KOPT-K1 (cell line): ENCODE results near the gene DPYSL3.

Experiments used
- H3K27ac ChIP-seq: fragments of 200-600 bp; sonication (generic); 2 replicates; pipeline ENCODE4 v1.5.1; 2016; ENCODE audit warnings: antibody characterized with exemption, mild to moderate bottlenecking, low read depth, low read length; ENCODE audit not compliant: poor library complexity, severe bottlenecking
- H3K36me3 ChIP-seq: fragments of 200-600 bp; sonication (generic); 2 replicates; pipeline ENCODE4 v1.5.1; 2017; ENCODE audit warnings: antibody characterized with exemption, mild to moderate bottlenecking, low read length, moderate library complexity; ENCODE audit not compliant: insufficient read depth
- H3K9me3 ChIP-seq: fragments of 200-600 bp; sonication (generic); 2 replicates; pipeline ENCODE4 v1.5.1; 2017; ENCODE audit warnings: antibody characterized with exemption, low read length, mild to moderate bottlenecking; ENCODE audit not compliant: insufficient read depth, poor library complexity, severe bottlenecking

DPYSL3 gene

DNA sequence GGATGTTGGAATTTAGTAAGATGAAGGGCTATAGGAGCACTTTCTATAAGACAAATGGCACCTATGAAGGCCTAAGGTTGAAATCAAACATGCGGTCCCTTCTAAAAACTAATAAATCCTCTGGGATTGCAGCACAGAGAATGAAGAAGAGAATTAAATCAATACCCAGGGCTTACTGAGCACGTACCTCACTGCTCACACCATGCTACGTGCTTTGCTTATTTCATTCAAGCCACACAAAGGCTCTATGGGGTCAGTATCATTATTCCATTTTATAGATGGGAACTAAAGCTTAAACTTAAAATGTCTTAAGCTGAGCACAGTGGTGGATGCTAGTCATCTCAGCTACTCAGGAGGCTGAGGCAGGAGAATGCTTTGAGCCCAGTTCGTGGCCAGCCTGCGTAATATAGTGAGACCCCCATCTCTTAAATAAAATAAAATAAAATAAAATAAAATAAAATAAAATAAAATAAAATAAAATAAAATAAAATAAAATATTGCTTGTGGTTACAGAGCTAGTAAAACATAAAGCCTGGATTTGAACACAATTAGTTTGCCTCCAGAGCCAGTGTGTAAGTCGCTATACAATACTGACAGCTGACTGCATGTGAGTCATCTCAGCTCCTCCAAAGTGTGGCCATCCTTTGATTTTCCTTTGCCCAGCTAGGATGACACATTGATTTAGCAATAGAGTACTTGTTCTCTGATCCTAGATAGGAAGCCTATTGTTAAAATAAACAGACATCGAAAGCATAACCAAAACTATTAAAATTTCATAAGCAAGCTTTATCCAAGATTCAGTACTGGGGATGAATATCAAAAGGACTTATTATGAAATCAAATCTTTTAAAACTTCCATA lies 20.9 kb upstream of the DPYSL3 start:
- Histone ChIP-seq H3K36me3 (no peaks in the 10 kb centered on the region), H3K27ac (no peak overlapping the region), H3K9me3 (no peaks in the 10 kb centered on the region)

DNA sequence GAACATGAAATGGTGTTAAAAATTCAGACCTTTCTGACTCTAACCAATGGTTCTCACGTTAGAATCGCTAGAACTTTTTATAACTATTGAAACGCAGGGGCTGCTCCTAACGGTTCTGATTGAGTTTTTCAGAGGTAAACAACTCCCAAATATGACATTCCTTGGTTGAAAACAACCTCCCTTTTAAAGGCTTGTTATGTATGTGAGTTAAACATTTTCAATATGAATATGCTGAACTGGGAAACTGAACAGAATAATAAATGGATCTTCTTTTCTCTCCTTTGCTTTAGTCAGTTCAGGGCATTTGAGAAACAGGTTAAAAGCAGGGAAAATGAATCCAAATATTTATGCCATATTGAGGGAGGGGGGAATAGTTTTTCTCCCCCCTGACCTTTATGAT lies 13.2 kb upstream of the DPYSL3 start:
- H3K27ac ChIP-seq: no peak overlapping the region
- no peaks in the 10 kb centered on the region for H3K36me3 ChIP-seq
- no peaks in the 10 kb centered on the region for H3K9me3 ChIP-seq

DNA sequence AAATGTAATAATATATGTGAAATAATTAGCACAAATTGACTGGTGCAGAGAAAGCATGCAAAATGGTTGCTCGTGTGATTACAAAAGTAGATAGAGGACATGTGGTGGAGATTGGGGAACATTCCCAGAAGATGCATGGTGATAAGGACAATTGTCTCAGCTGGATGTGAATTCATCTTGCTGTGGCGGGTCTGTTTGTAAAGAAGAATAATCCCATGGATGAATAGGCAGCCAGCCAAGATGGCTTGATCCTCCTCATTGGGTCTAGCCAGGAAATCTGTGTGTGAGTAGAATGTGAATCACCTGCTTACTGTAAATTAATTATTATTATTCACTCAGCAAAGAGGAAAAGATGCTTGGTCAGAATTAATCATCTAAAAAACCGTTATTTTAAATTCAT lies 12.6 kb upstream of the DPYSL3 start:
- H3K36me3 ChIP-seq: no peaks in the 10 kb centered on the region
- H3K9me3 ChIP-seq: no peaks in the 10 kb centered on the region
- no peak overlapping the region for H3K27ac ChIP-seq

DNA sequence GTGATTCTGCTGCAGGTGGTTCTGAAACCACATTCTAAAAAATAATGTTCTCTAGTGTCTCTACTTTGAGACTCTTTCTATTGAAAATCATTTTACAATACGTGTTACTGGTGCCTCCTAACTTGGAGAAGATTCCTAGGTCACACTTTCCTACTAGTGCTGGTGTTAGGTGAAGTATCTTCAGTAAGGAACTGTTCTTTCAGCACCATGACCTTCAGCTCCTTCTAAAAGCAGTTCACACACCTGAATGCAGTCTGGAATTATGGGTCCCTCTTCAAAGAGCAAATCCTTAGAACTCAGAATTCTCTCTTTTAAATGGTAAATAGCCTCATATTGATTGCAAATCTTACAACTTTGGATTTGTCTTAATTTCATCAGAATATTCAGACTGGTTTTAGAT lies 10.6 kb upstream of the DPYSL3 start:
- H3K27ac ChIP-seq: no peak overlapping the region
- no peaks in the 10 kb centered on the region for H3K36me3 ChIP-seq
- no peaks in the 10 kb centered on the region for H3K9me3 ChIP-seq

DNA sequence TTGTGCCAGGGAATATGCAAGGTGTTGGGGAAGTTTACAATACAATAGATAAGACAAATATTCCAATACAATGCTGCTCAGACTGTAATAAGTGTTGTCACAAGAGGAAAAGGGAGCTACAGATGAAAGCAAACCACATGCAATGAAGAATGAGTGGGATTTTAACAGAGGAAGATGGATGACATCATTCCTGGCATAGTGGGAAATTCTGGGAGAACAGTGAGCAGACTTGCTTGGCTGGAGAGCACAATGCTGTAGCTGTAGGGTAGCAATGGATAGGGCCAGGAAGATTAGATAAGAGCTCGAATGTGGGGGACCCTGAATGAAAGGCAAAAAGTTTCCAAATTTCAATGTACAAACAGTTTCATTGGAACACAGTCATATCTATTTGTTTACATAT lies 9.5 kb upstream of the DPYSL3 start:
- Histone ChIP-seq H3K9me3 (no peaks in the 10 kb centered on the region), H3K27ac (no peak overlapping the region), H3K36me3 (no peaks in the 10 kb centered on the region)

DNA sequence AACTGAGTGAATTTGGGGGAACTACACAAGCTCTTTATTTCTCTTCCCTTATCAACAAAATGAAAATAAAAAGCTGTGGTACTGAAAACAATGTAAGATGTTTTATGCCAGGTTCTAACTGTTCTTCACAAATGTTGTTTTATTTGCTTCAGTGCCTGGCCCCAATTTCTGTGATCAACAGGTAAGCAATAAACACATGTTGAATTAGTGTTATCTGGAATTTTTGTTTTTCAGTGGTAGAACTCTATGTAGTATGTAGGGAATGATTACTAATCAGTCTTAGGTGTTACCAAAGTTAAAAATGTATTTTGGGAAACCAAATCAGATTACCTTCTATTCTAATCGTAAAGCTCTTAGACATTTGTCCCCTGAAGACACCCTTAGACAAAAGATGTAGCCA lies 7.5 kb upstream of the DPYSL3 start:
- Histone ChIP-seq H3K36me3 (no peaks in the 10 kb centered on the region), H3K9me3 (no peaks in the 10 kb centered on the region), H3K27ac (no peak overlapping the region)

DNA sequence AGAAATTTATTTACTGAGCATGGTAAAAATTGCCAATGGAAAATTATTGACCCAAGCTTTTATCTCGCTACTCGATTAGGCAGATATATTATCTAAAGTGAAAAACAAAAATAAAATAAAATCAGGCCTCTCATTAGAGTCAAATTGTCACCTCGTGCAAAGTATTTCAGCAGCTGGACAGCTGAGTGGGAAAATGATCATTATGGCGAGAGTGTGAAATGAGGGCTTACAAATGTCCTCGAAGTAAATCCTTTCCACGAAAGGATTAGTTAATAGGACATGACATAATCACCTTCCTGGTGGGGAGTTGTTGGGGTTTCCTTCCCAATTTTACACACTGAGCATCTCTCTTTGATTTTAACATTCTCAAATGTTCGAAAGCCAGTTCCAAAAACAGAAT lies 5.4 kb upstream of the DPYSL3 start:
- no peaks in the 10 kb centered on the region for H3K9me3 ChIP-seq
- no peak overlapping the region for H3K27ac ChIP-seq
- no peaks in the 10 kb centered on the region for H3K36me3 ChIP-seq

DNA sequence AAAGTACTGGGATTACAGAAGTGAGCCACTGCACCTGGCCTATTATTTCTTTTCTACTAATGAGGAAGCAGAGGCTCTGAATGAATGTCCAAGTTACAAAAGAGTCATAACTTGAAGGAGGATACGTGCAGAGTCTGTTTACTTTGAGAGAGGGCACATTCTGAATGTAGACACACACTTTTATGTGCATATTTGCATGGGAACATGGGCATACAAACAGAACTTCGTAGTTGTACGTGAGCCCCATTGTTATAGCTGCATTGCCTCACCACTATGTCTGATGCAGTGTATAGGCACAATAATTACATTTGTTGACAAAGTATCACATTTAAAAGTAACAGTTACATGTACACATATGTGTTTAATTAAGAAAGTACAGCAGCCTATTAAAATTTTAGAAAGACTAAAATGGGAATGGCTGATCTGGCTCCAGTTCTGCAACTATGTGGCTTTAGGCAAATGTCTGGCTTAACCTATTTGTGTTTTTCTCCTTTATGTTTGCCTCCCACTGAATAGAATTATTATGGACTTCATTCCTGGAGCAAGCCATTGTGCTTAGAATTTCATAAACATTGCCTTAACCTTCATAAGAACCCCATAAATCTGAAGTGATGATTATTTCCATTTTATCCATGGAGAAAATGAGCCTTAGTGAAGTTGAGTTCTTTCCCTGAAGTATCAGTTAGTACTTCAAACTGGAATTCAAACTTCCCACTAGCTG lies 3.0 kb upstream of the DPYSL3 start:
- Histone ChIP-seq H3K36me3 (no peaks in the 10 kb centered on the region), H3K27ac (no peak overlapping the region), H3K9me3 (no peaks in the 10 kb centered on the region)

DNA sequence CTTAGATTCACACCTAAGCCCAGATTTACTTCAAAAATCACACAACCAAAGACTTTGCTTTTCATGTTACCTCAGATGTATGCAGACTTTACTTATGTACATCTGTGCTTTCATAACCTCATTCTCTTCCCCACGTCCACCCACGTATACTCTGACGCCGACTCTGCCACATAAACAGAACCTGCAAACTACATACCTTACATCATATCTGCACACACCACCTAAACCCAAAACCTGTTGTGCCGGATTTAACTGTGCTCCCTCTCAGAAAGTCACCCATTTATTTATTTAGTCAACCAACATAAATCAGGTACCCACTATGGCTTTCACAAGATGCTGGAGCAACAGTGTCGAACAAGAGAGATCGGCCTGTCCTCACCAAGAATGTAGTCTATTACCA lies 1.0 kb upstream of the DPYSL3 start:
- Histone ChIP-seq H3K36me3 (no peaks in the 10 kb centered on the region), H3K9me3 (no peaks in the 10 kb centered on the region), H3K27ac (no peak overlapping the region)

DNA sequence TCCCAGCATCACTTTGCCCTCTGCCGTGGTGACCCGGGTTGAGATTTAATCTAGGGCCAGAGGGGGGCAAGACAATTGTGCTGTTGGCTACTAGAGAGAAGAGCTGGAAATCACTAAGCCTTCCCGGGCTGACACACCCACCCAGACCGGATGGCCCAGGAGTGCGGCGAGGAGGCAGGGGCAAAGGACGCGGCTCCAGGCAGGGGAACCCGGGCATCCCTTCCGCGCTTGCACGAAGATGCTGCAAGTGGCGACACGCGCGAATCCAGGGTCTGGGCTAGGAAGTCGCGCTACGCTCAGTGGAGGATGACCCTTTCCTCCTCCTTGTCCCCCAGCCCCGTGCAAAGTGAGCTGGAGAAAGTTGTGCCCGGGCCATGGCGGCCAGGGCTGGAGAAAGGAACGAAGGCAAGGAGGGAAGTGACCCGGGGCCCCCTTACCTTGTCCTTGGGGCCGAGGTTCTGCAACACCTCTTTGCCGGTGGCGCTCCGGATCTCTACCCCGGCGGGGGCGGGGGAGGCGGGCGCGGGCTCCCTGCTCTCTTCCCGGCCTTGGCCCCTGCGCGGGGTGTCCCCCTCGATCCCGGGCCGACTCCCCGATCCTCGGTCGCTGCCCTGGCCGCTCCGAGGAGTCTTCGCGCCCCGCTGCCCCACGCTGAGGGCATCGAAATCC lies 693 bp downstream of the DPYSL3 start:
- H3K36me3 ChIP-seq: no peaks in the 10 kb centered on the region
- no peak overlapping the region for H3K27ac ChIP-seq
- no peaks in the 10 kb centered on the region for H3K9me3 ChIP-seq

DNA sequence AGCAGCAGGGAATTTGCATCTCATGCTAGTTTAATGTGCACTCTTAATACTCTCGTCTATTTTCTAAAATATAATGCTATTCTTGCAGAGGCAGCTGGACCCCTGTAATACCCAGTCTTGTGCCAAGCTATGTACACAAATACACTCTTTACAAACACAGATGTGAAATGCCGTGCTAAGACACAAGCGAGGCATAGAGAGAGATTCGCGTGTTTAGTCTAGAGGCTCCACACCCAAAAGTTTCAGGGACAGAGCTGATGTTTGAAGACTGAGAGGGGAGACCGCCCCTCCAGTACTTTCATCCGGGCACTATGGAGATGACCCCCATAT lies 1.2 kb downstream of the DPYSL3 start:
- H3K9me3 ChIP-seq: no peaks in the 10 kb centered on the region
- H3K27ac ChIP-seq: no peak overlapping the region
- no peaks in the 10 kb centered on the region for H3K36me3 ChIP-seq

DNA sequence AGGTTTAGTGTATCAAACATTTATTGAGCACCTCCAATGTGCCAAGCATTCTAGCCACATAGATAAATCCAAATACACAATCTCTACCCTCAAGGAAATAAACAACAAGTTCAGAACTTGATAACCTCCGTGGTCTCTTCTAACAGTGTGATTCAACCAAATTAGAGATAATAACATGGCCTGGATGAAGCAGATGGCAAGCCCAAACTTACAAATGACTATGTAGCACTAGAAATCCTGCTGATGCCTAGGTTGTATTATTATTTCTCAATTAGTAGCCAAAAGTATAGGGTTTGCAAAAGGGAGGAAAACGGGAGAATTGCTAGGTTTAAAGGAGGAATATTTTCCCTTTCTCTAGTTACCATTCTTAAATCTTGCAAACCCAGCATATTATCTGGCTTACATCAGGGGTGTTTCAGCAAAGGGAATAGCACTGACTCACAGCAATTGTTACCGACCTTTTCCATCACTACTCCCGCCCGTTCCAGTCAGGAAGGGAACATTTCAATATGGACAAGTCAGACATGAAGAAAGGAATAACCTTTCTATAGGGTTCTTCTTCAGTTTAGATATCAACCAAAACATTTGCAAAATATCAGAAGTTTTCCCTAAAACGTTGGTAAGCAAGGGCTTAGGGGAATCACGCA lies 2.3 kb downstream of the DPYSL3 start:
- H3K27ac ChIP-seq: no peak overlapping the region
- H3K36me3 ChIP-seq: no peaks in the 10 kb centered on the region
- H3K9me3 ChIP-seq: no peaks in the 10 kb centered on the region

DNA sequence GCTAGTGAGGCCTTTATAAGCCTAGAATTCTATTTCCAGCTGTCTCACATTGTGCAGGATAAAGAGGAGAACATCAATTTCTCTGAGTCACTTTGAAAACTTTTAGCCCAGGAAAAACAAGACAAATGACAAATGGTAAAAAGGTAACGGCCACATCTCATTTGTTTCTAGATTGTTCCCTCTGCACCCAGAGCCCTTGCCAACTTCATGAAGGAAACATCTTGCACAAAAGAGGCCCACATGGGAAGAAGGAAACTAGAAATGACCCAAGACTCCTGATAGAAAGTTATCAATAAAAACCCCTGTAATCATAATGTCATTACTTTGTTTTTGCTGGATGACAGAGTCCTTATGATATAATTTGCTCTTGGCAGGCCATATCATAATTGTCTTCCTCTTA lies 5.3 kb downstream of the DPYSL3 start:
- Histone ChIP-seq H3K9me3 (no peaks in the 10 kb centered on the region), H3K27ac (no peak overlapping the region)

DNA sequence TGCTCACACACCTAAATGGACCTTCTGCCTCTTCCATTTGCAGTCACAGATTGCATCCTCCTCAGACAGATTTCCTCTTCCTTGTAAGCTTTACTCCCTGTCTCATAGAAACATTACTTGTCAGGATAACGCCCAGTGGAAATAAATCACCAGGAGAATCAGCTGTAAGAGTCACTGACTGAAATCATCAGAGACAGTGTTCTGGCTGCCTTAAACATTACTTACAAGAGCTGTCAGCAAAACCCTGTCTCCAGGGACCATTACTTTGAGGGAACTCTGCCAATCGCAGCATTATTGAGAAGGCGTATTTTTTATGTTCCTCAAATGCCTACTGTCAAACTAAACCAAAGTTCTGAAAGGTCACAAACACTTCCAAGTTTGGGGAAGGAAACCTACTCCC lies 5.9 kb downstream of the DPYSL3 start:
- Histone ChIP-seq H3K9me3 (no peaks in the 10 kb centered on the region), H3K36me3 (no peaks in the 10 kb centered on the region), H3K27ac (no peak overlapping the region)

More for the DNA sequence above, 5.3 kb downstream of the DPYSL3 start:
- no peaks in the 10 kb centered on the region for H3K36me3 ChIP-seq

DNA sequence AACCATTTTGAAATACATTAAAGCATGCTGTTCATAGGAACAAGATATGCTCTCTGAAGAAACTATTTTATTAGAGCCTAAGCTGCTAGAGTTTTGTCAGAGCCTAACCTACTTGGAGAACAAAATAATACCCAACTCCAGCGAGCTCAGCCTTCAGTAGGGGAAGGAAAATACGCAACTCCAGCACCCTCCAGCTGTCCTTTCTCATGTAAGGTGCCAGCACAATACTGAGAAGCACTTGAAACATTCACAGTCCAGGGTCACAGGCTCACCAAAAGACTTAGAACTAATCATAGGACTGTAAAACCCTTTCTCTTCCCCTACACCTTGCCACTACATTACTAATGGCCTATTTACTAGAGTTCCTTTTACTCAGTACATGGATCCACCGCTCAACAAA lies 18.9 kb downstream of the DPYSL3 start:
- Histone ChIP-seq H3K36me3 (no peaks in the 10 kb centered on the region), H3K9me3 (no peaks in the 10 kb centered on the region), H3K27ac (no peak overlapping the region)
